Daoy (cell line): ENCODE data around the gene MAPKAPK2. TPM values are rescaled to one million over a fixed set of nuclear protein-coding genes. Genes with fewer than 3 reads are reported as not detected.
"Not testable (repeated sequence)": the region's sequence is repeated elsewhere in the genome, so short reads cannot be mapped to it uniquely, and the experiment has no call there.

Experiments used
- DNase-seq: peaks from one replicate; pipeline ENCODE4 v3.0.0-alpha.2; 2015; ENCODE audit warnings: low read depth
- total RNA-seq: library from RNA; depleted of rRNA; stranded (reverse); fragments of >200 nt; shearing (Covaris generic); gene quantifications from 2 replicates; pipeline ENCODE4 v1.2.3, GENCODE V29; 2014; rRNA removed

MAPKAPK2 gene
- total RNA-seq = 28.8 and 32.0 TPM in 2 replicates

- DNase-seq = peak; percentile 79
These were observed at the start of gene MAPKAPK2 for GRCh38 chr1:206684478-206685333. Gene MAPKAPK2 (plus strand): TSS chr1:206684905. CDS start chr1:206685230, 325 bp downstream.

- peak; percentile 98 for DNase-seq
These were observed 49.4 kb upstream of the MAPKAPK2 start, which contains the start of gene DYRK3 for GRCh38 chr1:206635080-206635977. Gene DYRK3 (plus strand): TSS chr1:206635536. CDS start chr1:206635704, 168 bp downstream.

GRCh38 chr1:206635978-206636345 lies 48.7 kb upstream of the MAPKAPK2 start:
- peak; percentile 19 for DNase-seq

- no peak for DNase-seq
These were observed 48.0 kb upstream of the MAPKAPK2 start for GRCh38 chr1:206636671-206637070.

- no peak for DNase-seq
These were observed 47.1 kb upstream of the MAPKAPK2 start for GRCh38 chr1:206637605-206638004.

DNA sequence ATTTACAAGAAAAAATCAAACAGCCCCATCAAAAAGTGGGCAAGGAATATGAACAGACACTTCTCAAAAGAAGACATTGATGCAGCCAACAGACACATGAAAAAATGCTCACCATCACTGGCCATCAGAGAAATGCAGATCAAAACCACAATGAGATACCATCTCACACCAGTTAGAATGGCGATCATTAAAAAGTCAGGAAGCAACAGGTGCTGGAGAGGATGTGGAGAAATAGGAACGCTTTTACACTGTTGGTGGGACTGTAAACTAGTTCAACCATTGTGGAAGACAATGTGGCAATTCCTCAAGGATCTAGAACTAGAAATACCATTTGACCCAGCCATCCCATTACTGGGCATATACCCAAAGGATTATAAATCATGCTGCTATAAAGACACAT lies 42.6 kb upstream of the MAPKAPK2 start:
- DNase-seq = not testable (repeated sequence)

GRCh38 chr1:206643118-206643698 lies 41.5 kb upstream of the MAPKAPK2 start:
- no peak for DNase-seq

- DNase-seq = no peak
These were observed 38.2 kb upstream of the MAPKAPK2 start for GRCh38 chr1:206646504-206646903.

GRCh38 chr1:206647224-206647623 lies 37.5 kb upstream of the MAPKAPK2 start:
- DNase-seq = no peak

DNA sequence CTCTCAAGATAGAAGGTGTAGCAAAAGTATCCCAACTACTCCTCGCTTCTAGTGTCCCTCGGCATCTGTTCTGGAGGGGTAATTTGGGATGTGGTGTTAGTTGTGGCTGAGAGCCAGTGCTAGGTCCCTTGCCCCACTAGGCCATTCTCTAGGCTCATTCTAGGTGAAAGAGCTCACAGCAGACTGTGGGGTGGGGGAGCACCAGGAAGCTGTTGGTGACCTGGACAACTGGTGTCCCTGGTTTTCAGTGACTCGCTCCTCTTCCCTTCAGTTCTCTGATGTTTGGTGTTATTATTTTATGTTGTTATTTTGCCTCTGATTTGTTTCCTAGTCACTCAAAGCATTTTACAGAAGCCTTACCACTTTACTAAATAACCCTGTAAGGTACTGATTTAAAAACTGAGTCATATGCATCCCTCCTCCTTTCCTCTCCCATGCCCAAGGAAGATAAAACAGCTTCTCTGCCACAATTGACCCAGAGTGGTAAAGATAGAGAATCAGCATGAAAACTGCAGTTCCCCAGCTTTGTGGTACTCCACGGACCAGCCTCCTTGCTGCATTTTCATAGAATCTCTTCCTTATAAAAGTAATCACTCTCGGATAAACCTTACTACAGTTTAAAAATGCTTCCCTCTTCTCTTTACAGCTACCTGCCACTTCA lies 35.3 kb upstream of the MAPKAPK2 start:
- no peak for DNase-seq

- no peak for DNase-seq
These were observed 33.7 kb upstream of the MAPKAPK2 start for GRCh38 chr1:206651014-206651413.

GRCh38 chr1:206651958-206652890 lies 32.5 kb upstream of the MAPKAPK2 start:
- DNase-seq = no peak

DNA sequence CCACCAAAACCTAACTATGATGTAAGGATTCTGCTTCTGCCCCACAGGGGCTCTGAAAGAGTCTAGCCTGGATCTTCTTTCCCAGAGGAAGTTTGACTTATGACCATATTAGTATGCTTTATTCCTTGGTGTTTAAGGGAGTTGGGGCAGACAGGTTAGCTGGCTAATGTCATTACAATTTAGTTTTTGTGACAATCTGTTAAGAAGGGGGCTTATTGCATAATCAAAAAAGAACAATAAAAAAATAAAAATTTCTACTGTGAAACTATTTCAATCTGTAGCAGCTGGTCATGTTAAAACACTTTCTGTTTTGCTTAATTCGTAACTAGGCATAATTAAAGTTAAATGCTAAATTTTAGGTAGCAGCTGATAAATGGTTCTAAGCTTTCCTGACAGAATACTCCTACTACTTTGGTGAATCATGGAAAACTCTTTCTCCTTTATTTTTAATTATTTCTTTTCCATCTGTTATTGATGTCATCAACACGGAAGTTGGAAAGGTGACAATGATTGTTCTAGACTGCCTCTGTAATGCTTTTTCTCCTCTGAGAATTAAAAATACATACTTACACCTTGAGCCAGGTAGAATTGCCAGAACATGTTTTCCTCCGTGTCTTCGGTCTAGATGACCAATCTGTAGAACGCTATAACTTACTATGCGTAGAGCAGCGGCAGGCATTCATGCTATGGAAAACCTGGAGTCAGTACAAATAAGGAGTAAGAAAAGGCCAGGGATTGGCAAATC lies 30.8 kb upstream of the MAPKAPK2 start:
- no peak for DNase-seq

DNA sequence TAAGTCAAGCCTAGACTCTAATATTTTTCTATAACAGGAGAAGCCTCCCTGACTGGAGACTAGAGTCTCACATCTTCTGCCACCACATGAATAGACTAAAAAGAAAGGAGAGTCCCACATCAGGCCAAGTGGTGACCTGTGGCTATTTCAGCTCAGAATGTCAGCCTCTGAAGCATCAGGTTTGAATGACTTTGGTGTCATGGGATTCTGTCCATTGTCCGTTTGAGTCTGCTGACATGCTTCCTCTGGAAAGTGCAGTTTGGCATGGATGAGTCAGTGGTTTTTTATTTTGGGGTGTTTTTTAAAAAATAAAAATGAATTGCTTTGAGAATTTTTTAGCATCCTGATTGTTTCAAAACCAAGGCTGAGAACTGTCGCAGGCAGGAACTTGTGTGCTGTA lies 29.9 kb upstream of the MAPKAPK2 start:
- no peak for DNase-seq

GRCh38 chr1:206655471-206655882 lies 29.2 kb upstream of the MAPKAPK2 start:
- DNase-seq = no peak

DNA sequence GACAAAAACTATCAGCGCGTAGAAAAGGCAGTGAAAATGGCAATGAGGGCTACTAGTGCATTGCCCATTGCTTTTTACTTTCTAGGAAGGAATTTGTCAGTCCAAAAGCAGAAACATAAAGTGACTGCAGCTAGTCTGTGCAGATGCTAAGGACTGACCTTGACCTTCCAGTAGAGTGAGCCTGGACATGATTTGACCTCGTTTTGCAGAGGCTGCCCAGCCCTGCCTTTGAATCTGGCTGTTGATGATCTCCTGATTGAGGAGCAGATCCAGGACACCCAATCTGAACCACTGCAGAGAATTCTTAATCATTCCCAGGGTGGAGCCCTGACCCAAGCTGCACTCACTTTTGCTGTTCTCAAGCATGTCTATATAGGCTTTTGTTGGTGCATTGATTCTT lies 27.8 kb upstream of the MAPKAPK2 start:
- no peak for DNase-seq

DNA sequence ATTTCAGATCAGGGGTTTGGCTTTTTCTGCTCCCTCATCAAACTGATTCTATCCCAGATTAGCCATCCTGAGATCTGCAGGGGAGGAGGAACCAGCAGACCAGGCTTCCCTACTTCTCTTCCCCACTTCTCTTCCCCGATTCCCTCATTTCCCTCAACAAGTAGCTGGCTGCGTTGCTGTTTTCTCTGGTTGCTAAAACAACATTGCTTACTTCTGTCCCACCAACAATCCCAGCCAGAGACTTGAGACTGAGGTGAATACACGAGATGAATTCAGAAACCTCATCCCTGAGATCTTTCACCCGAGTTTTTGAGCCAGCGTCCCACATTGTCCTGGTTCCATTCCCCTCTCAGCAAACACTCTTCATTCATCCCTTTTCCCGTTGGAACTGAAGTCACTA lies 27.0 kb upstream of the MAPKAPK2 start:
- no peak for DNase-seq

DNA sequence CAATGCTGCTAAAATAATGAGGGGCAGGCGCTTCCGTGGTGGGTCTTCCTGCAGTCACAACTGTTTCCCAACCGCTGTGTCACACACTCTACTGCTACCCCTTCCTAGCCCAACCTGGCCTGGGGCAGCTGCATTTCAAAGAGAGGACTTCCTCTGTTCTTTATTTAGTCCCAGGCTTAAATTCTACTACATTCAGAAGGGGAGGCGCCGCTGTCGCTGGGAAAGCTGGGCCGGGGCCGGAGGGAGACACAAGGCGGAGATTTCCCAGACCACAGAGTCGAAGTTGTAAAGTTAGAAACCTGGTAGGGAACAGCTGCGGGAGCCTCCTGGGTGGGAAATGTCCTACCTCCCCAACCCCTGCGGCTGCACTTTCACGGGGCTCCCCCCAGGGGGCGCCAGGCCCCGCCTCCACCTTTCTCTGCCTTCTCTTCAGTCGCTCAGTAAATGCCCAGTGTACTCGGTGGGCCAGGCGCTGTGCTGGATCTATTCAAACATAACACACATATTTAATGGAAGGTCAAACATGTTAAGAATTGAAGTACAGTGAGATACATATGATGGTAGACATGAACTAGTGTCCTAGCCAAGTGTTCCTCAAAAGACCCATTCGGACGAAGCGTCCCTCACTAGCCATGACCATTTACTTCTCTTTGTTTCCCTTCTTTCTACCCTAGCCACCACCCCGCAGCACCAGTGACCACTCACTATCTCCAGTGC lies 26.3 kb upstream of the MAPKAPK2 start:
- peak; percentile 51 for DNase-seq

GRCh38 chr1:206658981-206659273 lies 25.8 kb upstream of the MAPKAPK2 start:
- no peak for DNase-seq
